ENCODE measurements around the gene CYFIP2. TPM values are rescaled to one million over a fixed set of nuclear protein-coding genes. Genes with fewer than 3 reads are reported as not detected.

CYFIP2 gene
- total and polyA plus RNA-seq, 2 of the 8 experiments (the other 6 are each of a cell fraction or from before 2014, with no cell fraction given): 45.1 to 80.6 TPM

DNA sequence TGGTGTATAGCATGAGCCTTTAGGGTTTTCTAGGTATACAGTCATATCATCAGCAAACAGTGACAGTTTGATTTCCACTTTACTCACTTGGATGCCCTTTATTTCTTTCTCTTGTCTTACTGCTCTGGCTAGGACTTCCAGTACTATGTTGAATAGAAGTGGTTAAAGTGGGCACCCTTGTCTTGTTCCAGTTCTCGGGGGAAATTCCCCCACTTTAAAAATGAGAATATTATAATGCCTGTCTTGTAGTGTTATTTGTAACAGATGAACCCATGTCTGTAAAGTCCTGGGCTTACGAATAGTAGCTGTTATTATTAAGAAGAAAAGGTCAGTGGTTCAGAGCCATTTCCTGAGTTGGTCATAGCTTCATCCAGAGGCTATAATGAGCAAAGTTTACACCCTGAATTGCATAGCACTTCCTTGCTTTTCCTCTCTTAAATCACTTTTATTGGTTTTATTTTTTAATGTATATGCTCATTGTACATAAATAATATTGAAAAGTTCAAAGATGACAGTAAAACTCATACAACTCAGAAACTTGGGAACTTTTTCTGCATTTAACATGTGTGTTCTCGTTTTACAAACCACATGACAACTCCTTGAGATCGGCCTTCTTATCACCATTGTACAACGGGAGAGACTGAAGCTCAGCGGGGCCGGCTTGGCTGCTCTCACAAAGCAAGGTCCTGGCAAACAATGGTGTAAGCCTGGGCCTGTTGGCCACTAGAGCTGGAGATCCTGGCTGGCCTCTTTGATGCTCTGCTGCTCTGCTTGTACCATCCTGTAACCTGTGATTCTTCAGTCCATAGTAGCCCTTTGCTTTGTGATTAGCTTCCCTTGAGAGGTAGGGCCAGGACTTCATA, 85.2 kb downstream of the CYFIP2 start:
- DNase-seq (ENCODE audit: low read depth in 1 of 2, low spot score in 2 of 2): no peak
- no peak overlapping the region for H3K14ac ChIP-seq (ENCODE audit: insufficient read length)
- WGBS, 2 experiments (ENCODE audit: extremely low coverage in 1 of 2, insufficient coverage in 1 of 2, insufficient read length in 1 of 2, insufficient replicate concordance in 2 of 2, low coverage in 1 of 2, low lambda C conversion rate in 2 of 2, missing lambda C conversion rate in 1 of 2): 88% methylated on average over 7 of the region's 7 CpGs; no CpG with 5 or more reads in 1 of the 2 experiments
- no peak overlapping the region for H3K27ac ChIP-seq (ENCODE audit: low read depth, low read length)
- H4K8ac ChIP-seq (ENCODE audit: extremely low read depth, insufficient read depth, low read length): no peak overlapping the region
- no peak overlapping the region for H3K4ac ChIP-seq (replicated peaks; ENCODE audit: insufficient read length, low read depth, low read length)
- no peaks in the 10 kb centered on the region for H3K9me3 ChIP-seq (ENCODE audit: insufficient read depth in 2 of 2, low read depth in 1 of 2, low read length in 1 of 2)
- H3K4me1 ChIP-seq (replicated peaks in 1 of 4; ENCODE audit: control insufficient read depth in 3 of 4, insufficient read depth in 4 of 4, low read length in 3 of 4): no peaks in the 10 kb centered on the region
- no peak overlapping the region for H2BK5ac ChIP-seq (ENCODE audit: low read depth, low read length)
- H3K56ac ChIP-seq (replicated peaks; ENCODE audit: insufficient read length, low read depth, low read length): no peak overlapping the region
- H3K23me2 ChIP-seq (ENCODE audit: low read depth, low read length): no peaks in the 10 kb centered on the region
- no peak overlapping the region for H2BK15ac ChIP-seq (ENCODE audit: low read length)
- no peak overlapping the region for H3K4me3 ChIP-seq (ENCODE audit: extremely low read depth in 1 of 4, insufficient read depth in 2 of 4, low read depth in 3 of 4, low read length in 4 of 4)
- no peak overlapping the region for H2BK20ac ChIP-seq (ENCODE audit: low read length)
- CTCF ChIA-PET (ENCODE audit: partially characterized antibody): interaction anchor here (0.9 to 15.5 kb wide), 5 partner anchors 10 to 125 kb away, joined by 3 to 282 read pairs (median 9); a partner anchor contains a TSS
- no peak overlapping the region for H3K4me2 ChIP-seq (ENCODE audit: insufficient read depth in 1 of 2, low read depth in 2 of 2, low read length in 2 of 2)
- H3K9ac ChIP-seq (replicated peaks in 1 of 4; ENCODE audit: extremely low read depth in 1 of 4, low read depth in 3 of 4, low read length in 3 of 4): no peak overlapping the region
- no peaks in the 10 kb centered on the region; a peak in 1 of 8 replicates for H3K36me3 ChIP-seq (ENCODE audit: control insufficient read depth in 2 of 4, insufficient read depth in 4 of 4, low read length in 3 of 4)
- no peaks in the 10 kb centered on the region for H3K79me2 ChIP-seq (ENCODE audit: control insufficient read depth in 1 of 2, insufficient read depth in 2 of 2, low read length in 2 of 2)
- no peak overlapping the region for H3K23ac ChIP-seq (ENCODE audit: insufficient read length)
- POLR2A ChIA-PET (ENCODE audit: partially characterized antibody): interaction anchor here (0.9 kb wide), 1 partner anchor 9 kb away, joined by 3 read pairs; no protein-coding TSS in a partner anchor
- H4K20me1 ChIP-seq (replicated peaks in 1 of 2; ENCODE audit: control insufficient read depth in 1 of 2, insufficient read depth in 2 of 2, low read length in 2 of 2): no peaks in the 10 kb centered on the region
- no peak for FAIRE-seq
- H4K91ac ChIP-seq (replicated peaks; ENCODE audit: insufficient read length, low read length): no peak overlapping the region
- H2AFZ ChIP-seq (ENCODE audit: low read length): no peak overlapping the region
- no peak overlapping the region for H4K5ac ChIP-seq (ENCODE audit: insufficient read length, low read depth, low read length)
- H2AK5ac ChIP-seq (ENCODE audit: low read depth, low read length): no peak overlapping the region
- no peak overlapping the region for H2BK120ac ChIP-seq (replicated peaks; ENCODE audit: low read depth, low read length)
- H2BK12ac ChIP-seq (ENCODE audit: low read depth, low read length): no peak overlapping the region
- no peaks in the 10 kb centered on the region for H3K27me3 ChIP-seq (replicated peaks in 1 of 4; ENCODE audit: control insufficient read depth in 3 of 4, extremely low read depth in 1 of 4, insufficient read depth in 3 of 4, low read length in 3 of 4)
- no peaks in the 10 kb centered on the region for H3K79me1 ChIP-seq (ENCODE audit: low read depth, low read length)
- no peak overlapping the region for H3K18ac ChIP-seq (ENCODE audit: extremely low read depth, low read length)
- TF ChIP-seq RFX5 (IDR thresholded peaks at IDR 0.05; ENCODE audit: borderline replicate concordance, low read depth, low read length) (no peak), RAD21 (IDR thresholded peaks at IDR 0.05 in 1 of 2, conservative IDR thresholded peaks at IDR 0.05 in 1 of 2; ENCODE audit: low read depth in 2 of 2, low read length in 2 of 2) (no peak), NRF1 (IDR thresholded peaks at IDR 0.05; ENCODE audit: low read depth, low read length) (no peak), SAP30 (IDR thresholded peaks at IDR 0.05; ENCODE audit: insufficient read depth, insufficient replicate concordance, low read length) (no peak), POU5F1 (IDR thresholded peaks at IDR 0.05; ENCODE audit: low read depth, low read length) (no peak), RNF2 (IDR thresholded peaks at IDR 0.05; ENCODE audit: borderline replicate concordance, low read depth, low read length, missing control alignments, poor library complexity, severe bottlenecking) (no peak), SIRT6 (IDR thresholded peaks at IDR 0.05; ENCODE audit: low read length) (no peak), RBBP5 (IDR thresholded peaks at IDR 0.05; ENCODE audit: borderline replicate concordance, low read depth, low read length) (no peak), GABPA (IDR thresholded peaks at IDR 0.05; ENCODE audit: borderline replicate concordance, insufficient read depth, low read length) (no peak), SRF (IDR thresholded peaks at IDR 0.05; ENCODE audit: low read depth, low read length) (no peak), SIX5 (IDR thresholded peaks at IDR 0.05; ENCODE audit: low read depth, low read length) (no peak), KDM5A (IDR thresholded peaks at IDR 0.05; ENCODE audit: low read length) (no peak)

Data from H1 (cell line).